K562 (cell line): ENCODE results near the gene FGF2. TPM values are rescaled to one million over a fixed set of nuclear protein-coding genes. Genes with fewer than 3 reads are reported as not detected.

Experiments
- ATAC-seq: fragments of 200-7000 bp; cut with Tn5 transposase; 3 replicates; pipeline ENCODE4 v1.9.1; 2020; ENCODE audit warnings: moderate library complexity
- BruUV-seq: library from RNA; stranded (reverse); fragments of 400-500 nt; replicated peaks from 2 replicates; lab custom pipeline; 2021; lab: Mats Ljungman, UMichigan
- CTCF ChIA-PET: fragments of 300-600 bp; formaldehyde crosslinking; extraction: SDS; loops from one replicate; lab custom pipeline; 2021; ENCODE audit warnings: low intra/inter-chr PET ratio; lab: Yijun Ruan, JAX
- POLR2A ChIA-PET: fragments of 300-600, 350-650 bp; sonication (Branson Sonifier 250); formaldehyde crosslinking; extraction: SDS; loops from one replicate; lab custom pipeline; 2021; ENCODE audit warnings: antibody characterized with exemption, inconsistent platforms; lab: Yijun Ruan, JAX
- DNase-seq, 4 experiments: peaks; one replicate each; pipeline versions ENCODE4 v3.0.0 to v3.0.0-alpha.2; 2011 to 2018; ENCODE audit warnings: low spot score in 3 of 4, mixed read lengths in 3 of 4; ENCODE audit errors: extremely low read depth in 1 of 4
- FAIRE-seq: peaks from 2 replicates; lab custom pipeline; 2011; peaks lifted over from hg19 to GRCh38; lab: Jason Lieb, UNC
- H2AFZ ChIP-seq: 2 replicates; pipeline ENCODE4 v1.6.0; 2011; ENCODE audit warnings: low read depth, low read length, control low read depth, inconsistent platforms
- H3K27ac ChIP-seq: fragments of 200-600 bp; 3 replicates; pipeline ENCODE4 v1.8.0; 2011; ENCODE audit warnings: low read depth, mild to moderate bottlenecking, control low read depth, inconsistent platforms, low read length, moderate library complexity, mixed read lengths; ENCODE audit errors: extremely low read depth
- H3K27me3 ChIP-seq, 2 experiments: fragments of 300-600 bp in 1 of 2; 2 replicates in 1 of 2; 3 replicates in 1 of 2; pipeline versions ENCODE4 v1.6.0 to v1.8.0; 2011; ENCODE audit warnings: inconsistent platforms in 2 of 2, low read length in 2 of 2, mild to moderate bottlenecking in 1 of 2, mixed read lengths in 1 of 2, moderate library complexity in 1 of 2; ENCODE audit not compliant: control insufficient read depth in 2 of 2, insufficient read depth in 2 of 2
- H3K36me3 ChIP-seq: fragments of 300-600 bp; 3 replicates; pipeline ENCODE4 v1.8.0; 2011; ENCODE audit warnings: mild to moderate bottlenecking, low read length, inconsistent platforms; ENCODE audit not compliant: control insufficient read depth, insufficient read depth
- H3K4me1 ChIP-seq, 2 experiments: fragments of 200-600 bp in 1 of 2; replicated peaks in 1 of 2; 2 replicates in 1 of 2; 3 replicates in 1 of 2; pipeline versions ENCODE4 v1.5.1 to v1.8.0; 2011; ENCODE audit warnings: inconsistent platforms in 2 of 2, low read length in 2 of 2, mild to moderate bottlenecking in 1 of 2, mixed read lengths in 1 of 2, moderate library complexity in 1 of 2; ENCODE audit not compliant: control insufficient read depth in 2 of 2, insufficient read depth in 2 of 2
- H3K4me2 ChIP-seq: 2 replicates; pipeline ENCODE4 v1.6.1; 2011; ENCODE audit warnings: low read length, control low read depth, inconsistent platforms, mixed read lengths; ENCODE audit not compliant: insufficient read depth
- H3K4me3 ChIP-seq: fragments of 200-600 bp; sonication (generic), shearing (Covaris generic); 2 replicates; pipeline ENCODE4 v1.5.1; 2016; ENCODE audit warnings: control low read depth, inconsistent platforms
- H3K79me2 ChIP-seq: fragments of 200-600 bp; 3 replicates; pipeline ENCODE4 v1.8.0; 2011; ENCODE audit warnings: low read length, inconsistent platforms; ENCODE audit not compliant: control insufficient read depth, insufficient read depth
- H3K9ac ChIP-seq, 2 experiments: 2 replicates each; pipeline versions ENCODE4 v1.6.0 to v1.6.1; 2011; ENCODE audit warnings: low read depth in 2 of 2, low read length in 2 of 2, control low read depth in 1 of 2, inconsistent platforms in 1 of 2, mild to moderate bottlenecking in 1 of 2, mixed read lengths in 1 of 2; ENCODE audit not compliant: insufficient read depth in 1 of 2
- H3K9me1 ChIP-seq: one replicate; pipeline ENCODE4 v1.6.0; 2011; ENCODE audit warnings: inconsistent platforms, mild to moderate bottlenecking, low read length, moderate library complexity; ENCODE audit not compliant: control insufficient read depth, insufficient read depth
- H3K9me3 ChIP-seq: replicated peaks from 2 replicates; pipeline ENCODE4 v1.5.1; 2011; ENCODE audit warnings: low read depth, low read length, inconsistent platforms; ENCODE audit not compliant: control insufficient read depth, insufficient read depth
- H4K20me1 ChIP-seq: replicated peaks from 2 replicates; pipeline ENCODE4 v1.6.1; 2011; ENCODE audit warnings: low read length, inconsistent platforms, mixed read lengths; ENCODE audit not compliant: control insufficient read depth, insufficient read depth
- ASH1L ChIP-seq: fragments of 450-650 bp; IDR thresholded peaks from 2 replicates; pipeline ENCODE4 v1.6.1; 2018; ENCODE audit warnings: borderline replicate concordance, mild to moderate bottlenecking, low read depth; ENCODE audit not compliant: partially characterized antibody
- CEBPB ChIP-seq: fragments of 450-650 bp; IDR thresholded peaks from 2 replicates; pipeline ENCODE4 v1.6.1; 2016; ENCODE audit warnings: missing genetic modification characterization, missing compliant biosample characterization
- HDAC3 ChIP-seq: fragments of 450-650 bp; IDR thresholded peaks from 2 replicates; pipeline ENCODE4 v1.6.1; 2018; ENCODE audit warnings: borderline replicate concordance, mild to moderate bottlenecking, moderate library complexity; ENCODE audit not compliant: partially characterized antibody
- KLF10 ChIP-seq: fragments of 250-450 bp; sonication (Bioruptor Pico); IDR thresholded peaks from 2 replicates; pipeline ENCODE4 v1.6.1; 2021; ENCODE audit warnings: matching md5 sums
- LCOR ChIP-seq: sonication (generic); formaldehyde crosslinking; IDR thresholded peaks from 2 replicates; pipeline ENCODE4 v1.8.0; 2022; ENCODE audit warnings: mild to moderate bottlenecking, missing genetic modification reagents
- RBM34 ChIP-seq: fragments of 200-400 bp; formaldehyde crosslinking; IDR thresholded peaks from 2 replicates; pipeline ENCODE4 v1.6.1; 2018; ENCODE audit warnings: low read length, borderline replicate concordance; ENCODE audit not compliant: insufficient read depth
- RFX5 ChIP-seq: IDR thresholded peaks from 2 replicates; pipeline ENCODE4 v1.6.1; 2011; ENCODE audit warnings: low read depth, mild to moderate bottlenecking, improper control_type of control experiment, low read length
- YBX1 ChIP-seq: fragments of 450-650 bp; IDR thresholded peaks from 2 replicates; pipeline ENCODE4 v1.7.1; 2016; ENCODE audit warnings: mild to moderate bottlenecking
- ZNF212 ChIP-seq: fragments of 450-650 bp; formaldehyde crosslinking; IDR thresholded peaks from 2 replicates; pipeline ENCODE4 v1.4.0; 2020; ENCODE audit warnings: mild to moderate bottlenecking
- ZNF766 ChIP-seq: fragments of 200-800 bp; sonication (Bioruptor generic); conservative IDR thresholded peaks from 2 replicates; pipeline ENCODE4 v1.6.1; 2016; ENCODE audit warnings: missing genetic modification characterization, missing compliant biosample characterization
- WGBS: fragments of 100-300 bp; shearing (Covaris generic); methylation state at CpG from one replicate; pipeline ENCODE4 v1.1.6; 2016; ENCODE audit warnings: low coverage, mixed read lengths; ENCODE audit not compliant: insufficient coverage; ENCODE audit errors: missing lambda C conversion rate; 5-methylcytosine and 5-hydroxymethylcytosine counted together
- in situ Hi-C: fragments of 300-500 bp; cut with MboI; formaldehyde crosslinking; loops from 4 replicates; pipeline ENCODE4 v1.15.0; 2018; ENCODE audit warnings: inconsistent platforms, mixed read lengths
- intact Hi-C: fragments of 100-400 bp; cut with micrococcal nuclease; formaldehyde crosslinking; loops from 2 replicates; pipeline ENCODE4 v1.14.2; 2022
- polyA plus RNA-seq, 8 experiments: library from polyadenylated mRNA; depleted of rRNA in 4 of 8; stranded (reverse) in 5 of 8; unstranded in 3 of 8; fragments of >200 nt; fragmentation: Nextera tagmentation in 2 of 8; fragmentation: Illumina TruSeq in 1 of 8; extraction: Ambion mirVana in 2 of 8; extraction: Trizol in 1 of 8; gene quantifications; 2 replicates each; pipeline versions ENCODE4 v1.2.1 to v1.2.3, GENCODE V29; 2011 to 2014; ENCODE audit warnings: inconsistent platforms in 1 of 8, missing spikeins in 1 of 8
- total RNA-seq, 7 experiments: library from RNA; depleted of rRNA in 6 of 7; stranded (reverse); fragments of >200 nt in 6 of 7; fragmentation: Illumina TruSeq in 2 of 7; extraction: Trizol in 2 of 7; gene quantifications; 2 replicates each; pipeline versions ENCODE4 v1.2.1 to v1.2.3, GENCODE V29; 2011 to 2021; ENCODE audit warnings: low replicate concordance in 1 of 7
- TF ChIP-seq, protein P1 (sequence below): fragments of 450-650 bp; IDR thresholded peaks from 2 replicates; pipeline ENCODE4 v1.6.1; 2016; ENCODE audit warnings: mild to moderate bottlenecking, moderate library complexity

Gene FGF2
- total and polyA plus RNA-seq, 9 of the 15 experiments (the other 6 are each of a cell fraction or from before 2014, with no cell fraction given): 2.5 to 19.4 (median 9.2) TPM

DNA sequence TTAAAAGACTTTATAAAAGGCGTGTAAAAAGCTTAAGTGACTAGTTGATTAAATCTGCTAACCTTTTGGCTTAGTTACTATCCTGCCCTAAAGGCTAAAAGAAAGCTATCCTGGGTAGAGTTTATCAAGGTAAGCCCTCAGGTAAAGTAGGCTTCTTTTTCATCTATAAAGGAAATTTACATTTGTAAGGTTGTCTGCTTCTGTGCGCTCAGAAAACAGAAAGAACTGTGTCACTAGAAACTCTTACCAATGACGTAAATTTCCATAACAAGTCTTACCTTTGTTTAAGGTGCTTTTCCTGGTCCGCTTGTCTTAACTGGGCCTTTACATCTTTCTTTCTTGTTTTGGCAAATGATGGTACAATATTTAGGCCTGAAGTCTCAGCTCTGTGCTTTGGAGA lies 37.7 kb upstream of the FGF2 start:
- no peaks in the 10 kb centered on the region; a peak in 1 of 5 replicates for H3K4me1 ChIP-seq
- no peak for FAIRE-seq
- DNase-seq: no peak
- intact Hi-C loops: no loop called here
- in situ Hi-C loops: no loop called here
- WGBS: 82% methylated on average over 4 of the region's 4 CpGs
- H3K27me3 ChIP-seq: no peaks in the 10 kb centered on the region
- ChIA-PET POLR2A (interaction anchor here (0.9 to 1.8 kb wide), 4 partner anchors 8 to 25 kb away, joined by 3 to 10 read pairs (median 4); no protein-coding TSS in a partner anchor), CTCF (no interaction called here)
- H4K20me1 ChIP-seq: no peaks in the 10 kb centered on the region
- no peak overlapping the region for H3K27ac ChIP-seq
- no peaks in the 10 kb centered on the region for H3K9me1 ChIP-seq
- H3K9me3 ChIP-seq: no peaks in the 10 kb centered on the region
- ATAC-seq: no peak
- no peak overlapping the region for H3K4me2 ChIP-seq
- BruUV-seq: no TSS peak
- no peaks in the 10 kb centered on the region for H3K36me3 ChIP-seq
- no peaks in the 10 kb centered on the region for H3K79me2 ChIP-seq
- 0 out of 2 replicates have a peak overlapping the region, but pooled peaks have one; percentile 48 for H2AFZ ChIP-seq
- no peak overlapping the region for H3K4me3 ChIP-seq
- H3K9ac ChIP-seq: no peak overlapping the region
- TF ChIP-seq, protein P1, sequence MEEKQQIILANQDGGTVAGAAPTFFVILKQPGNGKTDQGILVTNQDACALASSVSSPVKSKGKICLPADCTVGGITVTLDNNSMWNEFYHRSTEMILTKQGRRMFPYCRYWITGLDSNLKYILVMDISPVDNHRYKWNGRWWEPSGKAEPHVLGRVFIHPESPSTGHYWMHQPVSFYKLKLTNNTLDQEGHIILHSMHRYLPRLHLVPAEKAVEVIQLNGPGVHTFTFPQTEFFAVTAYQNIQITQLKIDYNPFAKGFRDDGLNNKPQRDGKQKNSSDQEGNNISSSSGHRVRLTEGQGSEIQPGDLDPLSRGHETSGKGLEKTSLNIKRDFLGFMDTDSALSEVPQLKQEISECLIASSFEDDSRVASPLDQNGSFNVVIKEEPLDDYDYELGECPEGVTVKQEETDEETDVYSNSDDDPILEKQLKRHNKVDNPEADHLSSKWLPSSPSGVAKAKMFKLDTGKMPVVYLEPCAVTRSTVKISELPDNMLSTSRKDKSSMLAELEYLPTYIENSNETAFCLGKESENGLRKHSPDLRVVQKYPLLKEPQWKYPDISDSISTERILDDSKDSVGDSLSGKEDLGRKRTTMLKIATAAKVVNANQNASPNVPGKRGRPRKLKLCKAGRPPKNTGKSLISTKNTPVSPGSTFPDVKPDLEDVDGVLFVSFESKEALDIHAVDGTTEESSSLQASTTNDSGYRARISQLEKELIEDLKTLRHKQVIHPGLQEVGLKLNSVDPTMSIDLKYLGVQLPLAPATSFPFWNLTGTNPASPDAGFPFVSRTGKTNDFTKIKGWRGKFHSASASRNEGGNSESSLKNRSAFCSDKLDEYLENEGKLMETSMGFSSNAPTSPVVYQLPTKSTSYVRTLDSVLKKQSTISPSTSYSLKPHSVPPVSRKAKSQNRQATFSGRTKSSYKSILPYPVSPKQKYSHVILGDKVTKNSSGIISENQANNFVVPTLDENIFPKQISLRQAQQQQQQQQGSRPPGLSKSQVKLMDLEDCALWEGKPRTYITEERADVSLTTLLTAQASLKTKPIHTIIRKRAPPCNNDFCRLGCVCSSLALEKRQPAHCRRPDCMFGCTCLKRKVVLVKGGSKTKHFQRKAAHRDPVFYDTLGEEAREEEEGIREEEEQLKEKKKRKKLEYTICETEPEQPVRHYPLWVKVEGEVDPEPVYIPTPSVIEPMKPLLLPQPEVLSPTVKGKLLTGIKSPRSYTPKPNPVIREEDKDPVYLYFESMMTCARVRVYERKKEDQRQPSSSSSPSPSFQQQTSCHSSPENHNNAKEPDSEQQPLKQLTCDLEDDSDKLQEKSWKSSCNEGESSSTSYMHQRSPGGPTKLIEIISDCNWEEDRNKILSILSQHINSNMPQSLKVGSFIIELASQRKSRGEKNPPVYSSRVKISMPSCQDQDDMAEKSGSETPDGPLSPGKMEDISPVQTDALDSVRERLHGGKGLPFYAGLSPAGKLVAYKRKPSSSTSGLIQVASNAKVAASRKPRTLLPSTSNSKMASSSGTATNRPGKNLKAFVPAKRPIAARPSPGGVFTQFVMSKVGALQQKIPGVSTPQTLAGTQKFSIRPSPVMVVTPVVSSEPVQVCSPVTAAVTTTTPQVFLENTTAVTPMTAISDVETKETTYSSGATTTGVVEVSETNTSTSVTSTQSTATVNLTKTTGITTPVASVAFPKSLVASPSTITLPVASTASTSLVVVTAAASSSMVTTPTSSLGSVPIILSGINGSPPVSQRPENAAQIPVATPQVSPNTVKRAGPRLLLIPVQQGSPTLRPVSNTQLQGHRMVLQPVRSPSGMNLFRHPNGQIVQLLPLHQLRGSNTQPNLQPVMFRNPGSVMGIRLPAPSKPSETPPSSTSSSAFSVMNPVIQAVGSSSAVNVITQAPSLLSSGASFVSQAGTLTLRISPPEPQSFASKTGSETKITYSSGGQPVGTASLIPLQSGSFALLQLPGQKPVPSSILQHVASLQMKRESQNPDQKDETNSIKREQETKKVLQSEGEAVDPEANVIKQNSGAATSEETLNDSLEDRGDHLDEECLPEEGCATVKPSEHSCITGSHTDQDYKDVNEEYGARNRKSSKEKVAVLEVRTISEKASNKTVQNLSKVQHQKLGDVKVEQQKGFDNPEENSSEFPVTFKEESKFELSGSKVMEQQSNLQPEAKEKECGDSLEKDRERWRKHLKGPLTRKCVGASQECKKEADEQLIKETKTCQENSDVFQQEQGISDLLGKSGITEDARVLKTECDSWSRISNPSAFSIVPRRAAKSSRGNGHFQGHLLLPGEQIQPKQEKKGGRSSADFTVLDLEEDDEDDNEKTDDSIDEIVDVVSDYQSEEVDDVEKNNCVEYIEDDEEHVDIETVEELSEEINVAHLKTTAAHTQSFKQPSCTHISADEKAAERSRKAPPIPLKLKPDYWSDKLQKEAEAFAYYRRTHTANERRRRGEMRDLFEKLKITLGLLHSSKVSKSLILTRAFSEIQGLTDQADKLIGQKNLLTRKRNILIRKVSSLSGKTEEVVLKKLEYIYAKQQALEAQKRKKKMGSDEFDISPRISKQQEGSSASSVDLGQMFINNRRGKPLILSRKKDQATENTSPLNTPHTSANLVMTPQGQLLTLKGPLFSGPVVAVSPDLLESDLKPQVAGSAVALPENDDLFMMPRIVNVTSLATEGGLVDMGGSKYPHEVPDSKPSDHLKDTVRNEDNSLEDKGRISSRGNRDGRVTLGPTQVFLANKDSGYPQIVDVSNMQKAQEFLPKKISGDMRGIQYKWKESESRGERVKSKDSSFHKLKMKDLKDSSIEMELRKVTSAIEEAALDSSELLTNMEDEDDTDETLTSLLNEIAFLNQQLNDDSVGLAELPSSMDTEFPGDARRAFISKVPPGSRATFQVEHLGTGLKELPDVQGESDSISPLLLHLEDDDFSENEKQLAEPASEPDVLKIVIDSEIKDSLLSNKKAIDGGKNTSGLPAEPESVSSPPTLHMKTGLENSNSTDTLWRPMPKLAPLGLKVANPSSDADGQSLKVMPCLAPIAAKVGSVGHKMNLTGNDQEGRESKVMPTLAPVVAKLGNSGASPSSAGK: no peak
- TF ChIP-seq RBM34 (no peak), ZNF212 (no peak), YBX1 (no peak), LCOR (CRISPR knock-in tag) (no peak), ZNF766 (no peak), ASH1L (no peak), HDAC3 (no peak), RFX5 (no peak), CEBPB (no peak), KLF10 (CRISPR knock-in tag) (no peak)
